IPS-18c (cell line): Measurements from ENCODE around the gene IPO9.

Source experiments
- H3K4me3 ChIP-seq: 2 replicates; pipeline ENCODE4 v1.7.0; 2013; ENCODE audit warnings: low read depth, mild to moderate bottlenecking, low read length, moderate library complexity; ENCODE audit not compliant: insufficient read depth
- H3K9me3 ChIP-seq: one replicate; pipeline ENCODE4 v1.6.1; 2013; ENCODE audit warnings: mild to moderate bottlenecking, low read length, moderate library complexity; ENCODE audit not compliant: control insufficient read depth, insufficient read depth

Gene IPO9

DNA sequence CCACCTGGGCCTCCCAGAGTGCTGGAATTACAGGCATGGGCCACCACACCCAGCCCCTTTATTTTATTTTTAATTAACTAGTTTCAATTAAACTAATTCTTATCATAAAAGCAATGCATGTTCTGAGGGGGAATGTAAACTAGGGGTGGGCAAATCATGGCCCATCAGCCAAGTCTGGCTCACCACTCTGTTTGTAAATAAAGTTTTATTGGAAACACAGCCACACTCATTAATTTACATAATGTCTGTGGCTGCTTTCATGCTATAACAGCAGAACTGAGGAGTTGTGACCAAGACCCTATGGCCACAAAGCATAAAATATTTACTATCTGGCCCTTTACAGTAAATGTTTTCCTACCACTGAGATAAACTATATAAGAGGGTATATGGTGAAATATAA lies 28.7 kb upstream of the IPO9 start:
- H3K4me3 ChIP-seq, result no peak overlapping the region

GRCh38 chr1:201806801-201807200 lies 22.2 kb upstream of the IPO9 start:
- Histone ChIP-seq H3K4me3 (no peak overlapping the region), H3K9me3 (no peaks in the 10 kb centered on the region)

More for the DNA sequence above, 28.7 kb upstream of the IPO9 start:
- no peaks in the 10 kb centered on the region for H3K9me3 ChIP-seq

DNA sequence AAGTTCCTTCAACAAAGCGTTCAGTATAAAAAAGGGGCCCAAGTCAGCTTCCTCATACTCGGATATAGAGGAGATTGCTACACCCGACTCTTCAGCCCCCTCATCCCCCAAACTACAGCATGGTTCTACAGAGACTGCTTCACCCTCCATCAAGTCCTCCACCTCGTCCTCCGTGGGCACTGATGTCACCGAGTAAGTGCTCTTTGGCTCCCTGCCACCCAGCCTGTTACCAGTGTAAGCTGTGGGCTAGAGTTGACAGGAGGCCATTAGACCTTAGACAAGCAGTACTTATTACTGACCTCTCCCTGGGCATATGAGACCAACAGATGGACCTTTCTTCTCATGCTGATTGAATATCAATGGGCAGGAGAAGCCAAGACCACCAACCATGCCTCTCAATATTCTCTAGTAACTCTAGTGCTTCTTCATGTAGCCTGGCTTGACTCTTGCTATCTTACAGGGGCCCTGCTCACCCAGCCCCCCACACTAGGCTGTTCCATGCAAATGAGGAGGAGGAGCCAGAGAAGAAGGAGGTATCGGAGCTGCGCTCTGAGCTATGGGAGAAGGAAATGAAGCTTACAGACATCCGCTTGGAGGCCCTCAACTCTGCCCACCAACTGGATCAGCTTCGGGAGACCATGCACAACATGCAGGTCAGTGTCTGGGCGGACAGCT lies 20.9 kb upstream of the IPO9 start:
- H3K4me3 ChIP-seq, result no peak overlapping the region
- no peaks in the 10 kb centered on the region for H3K9me3 ChIP-seq

DNA sequence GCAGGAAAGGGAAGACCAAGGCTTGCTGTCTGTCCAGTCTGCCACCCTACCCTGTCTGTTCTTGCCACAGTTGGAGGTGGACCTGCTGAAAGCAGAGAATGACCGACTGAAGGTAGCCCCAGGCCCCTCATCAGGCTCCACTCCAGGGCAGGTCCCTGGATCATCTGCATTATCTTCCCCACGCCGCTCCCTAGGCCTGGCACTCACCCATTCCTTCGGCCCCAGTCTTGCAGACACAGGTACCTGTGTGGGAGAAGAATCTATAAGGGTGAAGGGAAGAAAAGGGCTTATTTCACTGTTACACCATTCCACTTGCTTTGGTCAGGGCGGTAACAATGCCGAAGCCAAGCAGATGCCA lies 20.3 kb upstream of the IPO9 start:
- Histone ChIP-seq H3K9me3 (no peaks in the 10 kb centered on the region), H3K4me3 (no peak overlapping the region)

DNA sequence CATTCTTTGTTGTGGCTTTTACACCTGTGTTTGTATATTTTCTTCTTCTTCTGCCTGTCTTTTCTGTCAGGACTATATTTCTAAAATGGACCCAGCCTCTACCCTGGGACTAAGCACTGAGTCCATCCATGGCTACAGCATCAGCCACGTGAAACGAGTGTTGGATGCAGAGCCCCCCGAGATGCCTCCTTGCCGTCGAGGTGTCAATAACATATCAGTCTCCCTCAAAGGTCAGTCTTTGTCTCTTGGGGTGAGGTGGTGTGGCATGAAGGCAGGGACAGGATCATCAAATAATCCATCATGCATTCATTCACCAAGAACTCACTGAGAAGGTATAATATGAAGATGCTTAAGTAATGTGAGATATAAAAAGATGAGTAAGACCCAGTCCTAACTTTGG lies 19.1 kb upstream of the IPO9 start:
- Histone ChIP-seq H3K9me3 (no peaks in the 10 kb centered on the region), H3K4me3 (no peak overlapping the region)

GRCh38 chr1:201810466-201811216 lies 18.3 kb upstream of the IPO9 start:
- no peaks in the 10 kb centered on the region for H3K9me3 ChIP-seq
- no peak overlapping the region for H3K4me3 ChIP-seq

DNA sequence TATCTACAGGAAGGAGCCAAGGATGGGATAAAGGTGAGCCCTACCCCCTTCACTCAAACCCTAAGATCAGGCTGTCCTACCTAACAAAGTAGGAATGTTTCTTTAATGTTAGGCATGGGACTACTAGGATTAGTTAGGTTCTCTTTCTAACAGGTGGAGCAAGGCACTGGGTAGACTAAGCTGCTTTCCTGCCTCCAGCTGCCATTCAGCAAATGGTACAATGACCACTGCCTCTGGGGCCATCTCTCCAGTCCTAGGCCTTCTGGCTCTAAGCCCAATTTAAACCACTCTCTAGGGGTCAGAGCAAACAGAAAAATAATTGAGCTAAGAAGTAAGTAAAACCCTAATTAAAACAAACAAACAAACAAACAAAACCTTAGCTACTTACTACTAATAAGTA lies 15.7 kb upstream of the IPO9 start:
- no peaks in the 10 kb centered on the region for H3K9me3 ChIP-seq
- no peak overlapping the region for H3K4me3 ChIP-seq

GRCh38 chr1:201816309-201816854 lies 12.6 kb upstream of the IPO9 start:
- Histone ChIP-seq H3K9me3 (no peaks in the 10 kb centered on the region), H3K4me3 (no peak overlapping the region)

GRCh38 chr1:201818971-201819750 lies 9.8 kb upstream of the IPO9 start:
- Histone ChIP-seq H3K4me3 (no peak overlapping the region), H3K9me3 (no peaks in the 10 kb centered on the region)

DNA sequence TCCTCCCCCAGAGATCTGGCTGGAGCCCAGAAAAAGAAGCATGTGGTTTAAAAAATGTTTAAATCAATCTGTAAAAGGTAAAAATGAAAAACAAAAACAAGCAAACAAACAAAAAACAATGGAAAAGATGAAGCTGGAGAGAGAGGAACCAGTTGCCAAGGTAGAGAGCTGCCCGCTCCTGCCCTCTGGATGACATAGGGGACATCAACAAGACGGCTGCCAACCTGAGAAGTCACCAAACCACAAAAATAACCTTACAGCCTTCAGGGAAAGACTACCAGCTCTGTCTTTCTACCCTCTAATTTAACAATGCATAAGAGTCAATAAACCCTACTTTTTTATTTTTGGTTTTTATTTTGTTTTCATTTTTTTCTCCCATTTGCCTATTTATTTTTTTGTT lies 8.5 kb upstream of the IPO9 start:
- H3K4me3 ChIP-seq, result no peak overlapping the region
- no peaks in the 10 kb centered on the region for H3K9me3 ChIP-seq

- H3K9me3 ChIP-seq, result no peaks in the 10 kb centered on the region
- no peak overlapping the region for H3K4me3 ChIP-seq
These were observed 3.7 kb upstream of the IPO9 start for GRCh38 chr1:201825245-201825644.

DNA sequence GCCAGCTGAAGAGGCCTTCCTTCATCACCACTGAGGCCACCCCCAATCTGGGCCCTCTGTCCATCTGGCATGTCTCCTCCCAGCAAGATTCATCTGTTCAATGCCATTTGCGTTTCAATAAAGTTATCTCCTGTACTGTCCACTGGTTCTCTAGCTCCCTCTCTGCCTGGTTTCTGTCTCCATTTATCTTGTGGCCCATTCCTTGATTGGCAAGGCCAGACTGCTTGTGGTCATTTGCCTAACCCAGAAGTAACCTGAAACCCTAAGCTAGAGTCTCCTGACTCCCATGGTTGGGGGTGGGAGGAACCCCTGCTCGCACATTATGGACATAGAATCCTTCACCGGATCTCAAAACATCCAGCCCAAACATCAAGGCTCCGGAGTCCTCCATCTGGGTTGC lies 2.1 kb upstream of the IPO9 start:
- Histone ChIP-seq H3K4me3 (no peak overlapping the region), H3K9me3 (no peaks in the 10 kb centered on the region)

DNA sequence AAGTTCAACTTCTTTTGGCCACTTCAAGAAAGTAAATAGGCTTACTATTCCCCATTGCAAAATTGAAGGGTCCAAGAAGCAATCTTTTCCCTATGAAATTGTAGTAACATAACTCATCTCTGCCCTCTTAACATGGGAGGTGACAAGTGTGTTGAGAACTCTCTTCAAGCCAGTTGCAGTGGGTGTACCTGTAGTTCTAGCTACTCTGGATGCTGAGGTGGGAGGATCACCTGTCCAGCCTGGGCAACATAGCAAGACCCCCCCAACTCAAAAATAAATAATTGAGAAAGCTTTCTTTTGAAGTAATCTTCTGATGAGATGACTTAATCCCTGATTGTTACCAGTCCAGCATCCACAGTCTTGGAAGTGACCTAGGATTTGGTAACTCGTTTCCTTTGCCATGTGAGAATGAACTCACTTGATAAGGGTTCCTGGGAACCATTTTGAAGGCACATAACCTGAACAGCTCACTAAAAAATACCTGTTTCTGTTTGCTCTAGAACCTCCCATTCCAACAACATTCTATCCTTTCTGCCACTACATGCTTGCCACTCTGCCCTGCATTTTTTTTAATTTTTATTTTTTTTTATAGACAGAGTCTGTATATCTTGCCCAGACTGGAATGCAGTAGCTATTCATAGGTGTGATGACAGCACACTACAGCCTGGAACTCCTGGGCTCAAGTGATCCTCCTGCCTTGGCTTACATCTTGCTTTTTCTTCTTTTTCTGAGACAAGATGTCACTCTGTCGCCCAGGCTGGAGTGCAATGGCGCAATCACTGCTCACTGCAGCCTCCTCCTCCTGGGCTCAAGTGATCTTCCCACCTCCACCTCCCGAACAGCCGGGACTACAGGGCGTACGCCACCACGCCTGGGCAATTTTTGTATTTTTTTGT lies 1.4 kb upstream of the IPO9 start:
- Histone ChIP-seq H3K9me3 (no peaks in the 10 kb centered on the region), H3K4me3 (no peak overlapping the region)

GRCh38 chr1:201828217-201828819 lies 639 bp upstream of the IPO9 start:
- no peaks in the 10 kb centered on the region for H3K9me3 ChIP-seq
- H3K4me3 ChIP-seq, result no peak overlapping the region

DNA sequence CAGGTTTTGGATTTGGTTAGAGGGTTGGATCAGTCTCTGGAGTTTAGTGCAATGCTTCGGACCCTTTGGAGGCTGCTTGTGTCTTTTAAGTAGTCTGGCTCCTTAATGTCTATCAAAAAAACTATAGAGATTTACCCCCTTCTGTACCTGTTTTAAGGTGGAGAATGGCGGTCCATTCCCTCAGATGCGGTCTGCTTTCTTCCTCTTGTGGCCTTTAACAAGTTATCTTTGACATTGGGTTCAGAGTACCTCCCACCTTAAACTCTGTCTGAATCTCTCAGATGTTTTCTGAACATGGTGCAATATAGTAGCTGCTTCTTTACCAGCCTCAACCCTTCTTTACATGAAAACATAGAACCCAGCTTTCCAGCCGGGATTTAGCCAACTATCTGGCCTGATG lies 2.4 kb downstream of the IPO9 start:
- H3K4me3 ChIP-seq, result no peak overlapping the region
- no peaks in the 10 kb centered on the region for H3K9me3 ChIP-seq

GRCh38 chr1:201834621-201835020 lies 5.7 kb downstream of the IPO9 start:
- no peak overlapping the region for H3K4me3 ChIP-seq

DNA sequence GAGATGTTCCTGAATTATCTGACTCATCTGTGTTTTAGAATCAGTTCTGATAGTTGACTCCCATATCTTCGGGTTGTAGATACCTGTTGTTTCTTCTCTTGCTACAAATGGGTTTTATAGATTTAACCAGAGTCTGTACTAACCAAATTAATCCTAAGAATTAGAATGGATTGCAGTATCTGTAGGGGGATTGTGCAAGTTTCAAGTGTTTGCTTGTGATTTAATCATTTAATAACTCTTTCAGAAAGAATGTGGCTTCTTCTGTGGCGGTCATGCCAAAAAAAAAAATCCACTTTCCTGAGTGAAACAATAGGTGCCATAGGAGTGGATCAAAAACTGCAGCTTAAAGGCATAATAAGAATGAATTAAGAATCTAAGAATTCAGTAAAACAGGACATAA lies 9.4 kb downstream of the IPO9 start:
- H3K9me3 ChIP-seq, result no peaks in the 10 kb centered on the region
- no peak overlapping the region for H3K4me3 ChIP-seq

More at GRCh38 chr1:201834621-201835020, 5.7 kb downstream of the IPO9 start:
- no peaks in the 10 kb centered on the region for H3K9me3 ChIP-seq
